Epithelial cell of proximal tubule (primary cell): ENCODE results near the gene FAM237A. TPM values are rescaled to one million over a fixed set of nuclear protein-coding genes. Genes with fewer than 3 reads are reported as not detected.

Source experiments
- DNase-seq: peaks from one replicate; pipeline ENCODE4 v3.0.0-alpha.2; 2011; ENCODE audit warnings: low read depth
- H3K4me3 ChIP-seq: 2 replicates; pipeline ENCODE4 v1.5.1; 2011; ENCODE audit warnings: low read depth, mild to moderate bottlenecking, low read length
- total RNA-seq: library from RNA; depleted of rRNA; stranded (reverse); fragments of >200 nt; gene quantifications from 2 replicates; pipeline ENCODE4 v1.2.3, GENCODE V29; 2015
- TF ChIP-seq, protein P1 (sequence below): conservative IDR thresholded peaks from 2 replicates; pipeline ENCODE4 v1.5.1; 2012; ENCODE audit warnings: low read depth, mild to moderate bottlenecking, low read length

Gene FAM237A
- total RNA-seq, 1 donor from 2014 or later: not detected

GRCh38 chr2:206615417-206616089, 26.7 kb upstream of the FAM237A start:
- no peak overlapping the region for H3K4me3 ChIP-seq
- TF ChIP-seq, protein P1, sequence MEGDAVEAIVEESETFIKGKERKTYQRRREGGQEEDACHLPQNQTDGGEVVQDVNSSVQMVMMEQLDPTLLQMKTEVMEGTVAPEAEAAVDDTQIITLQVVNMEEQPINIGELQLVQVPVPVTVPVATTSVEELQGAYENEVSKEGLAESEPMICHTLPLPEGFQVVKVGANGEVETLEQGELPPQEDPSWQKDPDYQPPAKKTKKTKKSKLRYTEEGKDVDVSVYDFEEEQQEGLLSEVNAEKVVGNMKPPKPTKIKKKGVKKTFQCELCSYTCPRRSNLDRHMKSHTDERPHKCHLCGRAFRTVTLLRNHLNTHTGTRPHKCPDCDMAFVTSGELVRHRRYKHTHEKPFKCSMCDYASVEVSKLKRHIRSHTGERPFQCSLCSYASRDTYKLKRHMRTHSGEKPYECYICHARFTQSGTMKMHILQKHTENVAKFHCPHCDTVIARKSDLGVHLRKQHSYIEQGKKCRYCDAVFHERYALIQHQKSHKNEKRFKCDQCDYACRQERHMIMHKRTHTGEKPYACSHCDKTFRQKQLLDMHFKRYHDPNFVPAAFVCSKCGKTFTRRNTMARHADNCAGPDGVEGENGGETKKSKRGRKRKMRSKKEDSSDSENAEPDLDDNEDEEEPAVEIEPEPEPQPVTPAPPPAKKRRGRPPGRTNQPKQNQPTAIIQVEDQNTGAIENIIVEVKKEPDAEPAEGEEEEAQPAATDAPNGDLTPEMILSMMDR: no peak
- DNase-seq: no peak

DNA sequence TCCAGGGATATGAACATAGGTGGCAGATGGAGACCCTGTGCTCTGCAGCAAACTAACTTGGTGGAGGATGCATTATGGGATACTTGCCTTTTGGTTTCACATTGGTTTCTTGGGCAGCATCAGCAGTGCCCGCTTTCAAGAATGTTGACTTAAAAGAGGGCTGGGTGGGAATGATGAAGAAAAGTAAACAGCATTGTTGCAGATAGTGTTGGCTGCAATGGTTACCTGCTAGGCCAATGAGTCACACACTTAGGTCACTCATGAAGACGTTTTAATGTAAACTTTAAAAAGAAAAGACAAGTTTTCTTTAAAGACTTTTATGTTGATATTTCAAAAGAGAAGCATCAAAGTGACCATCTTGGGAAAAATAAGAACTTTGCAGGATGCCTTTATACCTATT, 26.1 kb upstream of the FAM237A start:
- no peak overlapping the region for H3K4me3 ChIP-seq
- TF ChIP-seq, protein P1: no peak
- no peak for DNase-seq

DNA sequence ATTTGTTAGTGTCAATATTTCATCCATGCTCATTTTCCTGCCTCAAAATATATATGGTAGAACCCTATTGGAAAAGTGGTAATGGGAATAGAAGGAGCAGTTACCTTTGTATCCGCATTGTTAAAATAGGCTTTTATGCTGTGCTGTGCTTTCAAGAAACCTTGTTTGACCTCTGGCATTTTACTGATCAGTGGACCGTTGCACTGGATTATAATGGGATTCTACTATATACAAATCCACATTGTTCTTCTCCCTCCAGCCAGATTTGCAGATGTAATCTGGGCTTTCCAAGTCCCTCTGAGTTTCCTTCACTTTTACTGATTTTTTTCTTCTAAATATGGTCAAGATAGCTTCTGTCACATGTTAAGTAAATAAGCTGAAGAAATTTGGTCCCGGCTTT, 23.3 kb upstream of the FAM237A start:
- DNase-seq: no peak

DNA sequence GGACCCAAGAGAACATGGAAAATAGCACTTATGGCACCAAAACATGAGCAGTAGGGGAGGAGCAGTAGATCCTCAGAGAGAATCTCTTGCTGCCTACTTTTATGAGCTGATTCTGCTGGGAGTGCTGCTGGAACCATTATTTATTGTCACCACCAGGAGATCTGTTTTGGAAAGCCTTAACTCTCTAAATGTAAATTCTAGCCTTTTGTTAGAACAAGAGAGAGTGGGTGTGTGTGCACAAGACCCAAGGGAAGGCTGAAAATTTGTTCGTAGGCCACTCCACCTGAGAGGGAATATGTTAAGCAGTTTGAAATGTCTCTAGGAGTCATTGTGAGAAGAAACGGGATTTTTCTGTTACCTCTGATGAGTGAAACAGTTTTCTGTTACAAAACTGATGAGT, 16.2 kb upstream of the FAM237A start:
- DNase-seq: no peak
- H3K4me3 ChIP-seq: no peak overlapping the region
- TF ChIP-seq, protein P1: no peak

More for the DNA sequence above, 23.3 kb upstream of the FAM237A start:
- TF ChIP-seq, protein P1: no peak
- H3K4me3 ChIP-seq: no peak overlapping the region

- no peak overlapping the region for H3K4me3 ChIP-seq
- TF ChIP-seq, protein P1: no peak
- no peak for DNase-seq
Measured at GRCh38 chr2:206627632-206628031, 14.7 kb upstream of the FAM237A start.

DNA sequence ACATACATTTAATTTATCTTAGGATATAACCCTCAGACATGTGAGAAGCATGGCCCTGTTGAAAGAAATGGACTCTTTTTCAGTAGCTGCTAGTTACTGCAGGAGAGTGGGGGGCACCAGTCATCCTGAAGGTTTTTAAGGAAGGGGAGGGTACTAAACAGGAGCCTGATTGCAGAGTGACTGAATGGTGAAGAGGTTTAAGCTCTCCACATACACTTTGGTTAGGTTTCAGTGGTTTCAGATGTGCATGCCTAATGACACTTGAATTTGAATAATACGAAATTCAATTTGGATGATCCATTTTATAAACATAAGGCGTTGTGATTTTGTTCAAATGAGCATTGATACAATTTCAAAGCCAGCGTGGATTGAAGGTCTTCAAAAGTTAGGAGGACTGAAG, 10.9 kb upstream of the FAM237A start:
- TF ChIP-seq, protein P1: no peak
- H3K4me3 ChIP-seq: no peak overlapping the region
- DNase-seq: no peak

GRCh38 chr2:206635015-206635414, 7.3 kb upstream of the FAM237A start:
- no peak overlapping the region for H3K4me3 ChIP-seq
- no peak for DNase-seq
- TF ChIP-seq, protein P1: no peak
